ENCODE measurements around the gene USP53. TPM values are rescaled to one million over a fixed set of nuclear protein-coding genes. Genes with fewer than 3 reads are reported as not detected.

The USP53 gene
- total RNA-seq, 2 donors from 2014 or later, result 33.9 to 41.8 TPM

DNA sequence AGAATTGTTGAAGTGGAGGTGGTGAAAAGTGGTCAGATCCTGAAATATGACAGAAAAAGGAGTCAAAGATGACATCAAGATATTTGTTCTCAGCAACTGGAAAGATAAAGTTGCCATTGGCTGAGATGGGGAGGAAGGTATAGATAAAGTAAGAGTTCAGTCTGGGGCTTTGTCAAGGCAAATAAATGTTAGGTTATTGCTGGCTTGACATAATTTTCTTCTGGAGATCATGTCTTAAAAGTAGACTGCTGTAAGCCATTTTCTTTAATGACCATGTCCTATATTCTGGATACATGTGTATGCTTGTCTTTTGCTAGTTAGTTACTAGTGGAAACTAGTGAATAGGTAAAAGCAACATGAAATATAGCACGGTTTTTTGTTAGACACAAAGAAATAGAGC, 5.6 kb downstream of the USP53 start:
- Histone ChIP-seq H3K9me3 (no peaks in the 10 kb centered on the region), H3K27ac (no peak overlapping the region), H3K4me1 (replicated peaks) (no peaks in the 10 kb centered on the region), H3K4me3 (no peak overlapping the region), H3K27me3 (replicated peaks; ENCODE audit: insufficient read depth) (no peaks in the 10 kb centered on the region), H3K36me3 (no peaks in the 10 kb centered on the region)
- no peak for TF ChIP-seq POLR2AphosphoS5 (IDR thresholded peaks at IDR 0.05)
- TF ChIP-seq POLR2A (IDR thresholded peaks at IDR 0.05), result no peak
- TF ChIP-seq, protein P1, sequence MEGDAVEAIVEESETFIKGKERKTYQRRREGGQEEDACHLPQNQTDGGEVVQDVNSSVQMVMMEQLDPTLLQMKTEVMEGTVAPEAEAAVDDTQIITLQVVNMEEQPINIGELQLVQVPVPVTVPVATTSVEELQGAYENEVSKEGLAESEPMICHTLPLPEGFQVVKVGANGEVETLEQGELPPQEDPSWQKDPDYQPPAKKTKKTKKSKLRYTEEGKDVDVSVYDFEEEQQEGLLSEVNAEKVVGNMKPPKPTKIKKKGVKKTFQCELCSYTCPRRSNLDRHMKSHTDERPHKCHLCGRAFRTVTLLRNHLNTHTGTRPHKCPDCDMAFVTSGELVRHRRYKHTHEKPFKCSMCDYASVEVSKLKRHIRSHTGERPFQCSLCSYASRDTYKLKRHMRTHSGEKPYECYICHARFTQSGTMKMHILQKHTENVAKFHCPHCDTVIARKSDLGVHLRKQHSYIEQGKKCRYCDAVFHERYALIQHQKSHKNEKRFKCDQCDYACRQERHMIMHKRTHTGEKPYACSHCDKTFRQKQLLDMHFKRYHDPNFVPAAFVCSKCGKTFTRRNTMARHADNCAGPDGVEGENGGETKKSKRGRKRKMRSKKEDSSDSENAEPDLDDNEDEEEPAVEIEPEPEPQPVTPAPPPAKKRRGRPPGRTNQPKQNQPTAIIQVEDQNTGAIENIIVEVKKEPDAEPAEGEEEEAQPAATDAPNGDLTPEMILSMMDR (IDR thresholded peaks at IDR 0.05), result no peak
- no peak for DNase-seq (ENCODE audit: low spot score)
- WGBS, result 88% methylated on average over 1 of the region's 1 CpG
- intact Hi-C loops (cut with DNase I), result loop anchor here (10.0 kb wide), 3 partner anchors 67 to 473 kb away; no protein-coding TSS in a partner anchor

DNA sequence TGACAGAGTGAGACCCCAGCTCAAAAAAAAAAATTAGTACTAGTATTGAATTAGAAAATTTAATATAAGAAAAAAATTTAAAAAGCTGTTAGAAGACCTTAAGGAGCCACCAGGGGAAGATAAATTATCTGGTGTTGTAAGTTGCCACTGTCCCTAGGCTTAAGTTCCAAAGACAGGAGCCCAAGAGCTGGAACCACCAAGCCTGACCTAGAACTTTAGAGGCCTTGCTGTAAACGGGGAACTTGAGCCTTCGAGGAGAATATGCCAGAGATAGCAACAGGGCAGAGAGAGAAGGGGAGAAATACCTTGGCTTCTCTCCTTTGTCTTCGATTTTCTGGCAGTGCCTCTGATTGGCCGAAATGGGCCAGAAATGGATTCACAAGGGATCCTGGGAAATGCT, 8.9 kb downstream of the USP53 start:
- H3K36me3 ChIP-seq, result no peaks in the 10 kb centered on the region
- intact Hi-C loops (cut with DNase I), result no loop called here

DNA sequence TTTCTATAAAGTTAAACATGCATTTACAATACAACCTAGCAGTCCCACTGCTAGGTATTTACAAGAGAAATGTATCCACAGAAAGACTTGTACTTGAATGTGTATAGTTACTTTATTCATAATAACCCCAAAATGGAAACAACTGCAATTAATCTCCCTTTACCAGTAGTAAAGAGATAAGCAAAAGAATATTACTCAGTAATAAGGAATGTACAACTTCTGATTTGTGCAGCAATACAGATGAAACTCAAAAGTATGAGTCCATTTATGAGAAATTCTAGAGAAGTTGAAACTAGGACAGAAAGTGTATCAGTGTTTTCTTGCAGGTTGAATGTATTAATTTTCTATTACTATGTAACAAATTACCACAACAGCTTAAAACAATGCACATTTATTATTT, 15.2 kb downstream of the USP53 start:
- no peak overlapping the region for H3K4me3 ChIP-seq
- H3K27me3 ChIP-seq (replicated peaks; ENCODE audit: insufficient read depth), result no peaks in the 10 kb centered on the region
- H3K27ac ChIP-seq, result no peak overlapping the region
- no peaks in the 10 kb centered on the region for H3K4me1 ChIP-seq (replicated peaks)
- H3K36me3 ChIP-seq, result no peaks in the 10 kb centered on the region
- H3K9me3 ChIP-seq, result no peaks in the 10 kb centered on the region
- no peak for DNase-seq (ENCODE audit: low spot score)
- TF ChIP-seq, protein P1 (IDR thresholded peaks at IDR 0.05), result no peak
- no peak for TF ChIP-seq POLR2A (IDR thresholded peaks at IDR 0.05)
- TF ChIP-seq POLR2AphosphoS5 (IDR thresholded peaks at IDR 0.05), result no peak
- intact Hi-C loops (cut with DNase I), result no loop called here

More for the DNA sequence above, 8.9 kb downstream of the USP53 start:
- no peaks in the 10 kb centered on the region for H3K9me3 ChIP-seq
- 78% methylated on average over 4 of the region's 4 CpGs for WGBS
- no peaks in the 10 kb centered on the region for H3K27me3 ChIP-seq (replicated peaks; ENCODE audit: insufficient read depth)
- no peaks in the 10 kb centered on the region for H3K4me1 ChIP-seq (replicated peaks)
- DNase-seq (ENCODE audit: low spot score), result no peak
- TF ChIP-seq, protein P1 (IDR thresholded peaks at IDR 0.05), result no peak
- TF ChIP-seq POLR2AphosphoS5 (IDR thresholded peaks at IDR 0.05) (no peak), POLR2A (IDR thresholded peaks at IDR 0.05) (no peak)
- no peak overlapping the region for H3K4me3 ChIP-seq
- no peak overlapping the region for H3K27ac ChIP-seq

DNA sequence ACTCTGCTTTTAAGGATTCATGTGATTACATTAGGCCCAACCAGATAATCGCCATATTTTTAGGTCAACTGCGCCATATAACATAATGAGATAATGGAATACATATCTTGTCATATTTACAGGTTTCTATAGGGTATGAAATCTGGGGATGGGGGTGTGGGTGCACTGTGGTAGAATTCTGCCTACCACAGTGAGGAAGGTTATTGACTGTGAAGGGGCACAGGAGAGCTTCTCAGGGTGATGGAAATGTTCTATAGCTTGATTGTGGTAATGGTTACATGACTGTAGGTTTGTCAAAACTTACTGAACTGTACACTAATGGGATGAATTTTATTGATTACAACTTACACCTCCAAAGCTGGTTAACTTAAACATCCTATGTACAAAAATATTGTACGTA, 15.9 kb downstream of the USP53 start:
- TF ChIP-seq POLR2AphosphoS5 (IDR thresholded peaks at IDR 0.05) (no peak), POLR2A (IDR thresholded peaks at IDR 0.05) (no peak)
- TF ChIP-seq, protein P1 (IDR thresholded peaks at IDR 0.05), result no peak
- intact Hi-C loops (cut with DNase I), result no loop called here
- Histone ChIP-seq H3K9me3 (no peaks in the 10 kb centered on the region), H3K27ac (no peak overlapping the region), H3K4me3 (no peak overlapping the region), H3K4me1 (replicated peaks) (no peaks in the 10 kb centered on the region), H3K36me3 (no peaks in the 10 kb centered on the region), H3K27me3 (replicated peaks; ENCODE audit: insufficient read depth) (no peaks in the 10 kb centered on the region)
- DNase-seq (ENCODE audit: low spot score), result no peak
- WGBS, result 97% methylated on average over 3 of the region's 3 CpGs

DNA sequence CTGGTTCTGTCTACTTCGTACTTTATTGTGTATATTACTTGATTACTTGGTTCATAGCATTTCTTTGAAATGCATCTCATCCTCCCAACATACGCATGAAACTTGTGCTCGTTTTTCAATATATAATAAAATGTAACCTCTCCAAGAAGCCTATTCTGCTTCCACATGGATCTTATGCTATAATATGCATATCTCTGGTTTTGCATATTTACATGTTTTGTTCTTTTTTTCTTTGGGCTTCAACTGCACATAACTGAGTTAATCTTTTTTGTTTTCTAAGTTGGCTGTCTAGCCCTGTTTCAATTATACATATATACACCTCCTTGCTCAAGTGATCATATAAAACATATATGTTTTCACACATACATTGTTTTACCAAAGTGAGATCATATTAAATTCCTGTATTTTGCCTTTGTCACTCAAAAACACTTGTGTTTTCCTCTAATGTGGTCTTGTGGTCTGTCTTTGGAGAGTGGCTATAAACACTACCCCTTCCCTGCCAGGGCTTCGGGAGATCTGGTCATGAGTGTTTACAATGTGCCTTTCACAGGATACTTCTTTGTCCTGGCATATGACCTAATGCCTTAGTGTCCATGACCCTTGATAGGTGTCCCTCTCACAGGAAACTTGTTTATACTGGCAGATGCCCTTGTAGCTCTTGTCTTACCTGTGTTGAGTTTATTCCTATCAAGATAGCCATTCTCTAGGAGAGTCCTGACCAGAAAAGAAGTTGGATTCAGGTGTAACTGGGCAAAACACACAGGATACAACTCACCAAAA, 17.6 kb downstream of the USP53 start:
- Histone ChIP-seq H3K36me3 (no peaks in the 10 kb centered on the region), H3K27me3 (replicated peaks; ENCODE audit: insufficient read depth) (no peaks in the 10 kb centered on the region), H3K9me3 (no peaks in the 10 kb centered on the region), H3K27ac (no peak overlapping the region), H3K4me3 (no peak overlapping the region), H3K4me1 (replicated peaks) (no peaks in the 10 kb centered on the region)
- no peak for DNase-seq (ENCODE audit: low spot score)
- 87% methylated on average over 4 of the region's 4 CpGs for WGBS
- intact Hi-C loops (cut with DNase I), result no loop called here
- TF ChIP-seq POLR2A (IDR thresholded peaks at IDR 0.05) (no peak), POLR2AphosphoS5 (IDR thresholded peaks at IDR 0.05) (no peak)
- TF ChIP-seq, protein P1 (IDR thresholded peaks at IDR 0.05), result no peak
